ENCODE results near the gene NEDD4L.

- TF ChIP-seq CTCF (tag by site-specific recombination; IDR thresholded peaks at IDR 0.05) (no peak), ZNF350 (tag by site-specific recombination; IDR thresholded peaks at IDR 0.05) (no peak), ZNF488 (tag by site-specific recombination; IDR thresholded peaks at IDR 0.05) (no peak), ZNF157 (tag by site-specific recombination; IDR thresholded peaks at IDR 0.05) (no peak), PRDM10 (tag by site-specific recombination; IDR thresholded peaks at IDR 0.05) (peak; percentile 90), MEIS1 (CRISPR knock-in tag; IDR thresholded peaks at IDR 0.05; ENCODE audit: borderline replicate concordance) (no peak), ZNF121 (tag by site-specific recombination; IDR thresholded peaks at IDR 0.05) (no peak), HOXD13 (CRISPR knock-in tag; IDR thresholded peaks at IDR 0.05; ENCODE audit: borderline replicate concordance) (no peak), ZNF777 (tag by site-specific recombination; IDR thresholded peaks at IDR 0.05; ENCODE audit: borderline replicate concordance) (no peak), REST (tag by site-specific recombination; IDR thresholded peaks at IDR 0.05) (no peak), ZNF645 (tag by site-specific recombination; IDR thresholded peaks at IDR 0.05) (no peak)
Observed at GRCh38 chr18:58201733-58202730, 158.0 kb downstream of the NEDD4L start.
